ENCODE measurements around the gene TINAG.

The TINAG gene

DNA sequence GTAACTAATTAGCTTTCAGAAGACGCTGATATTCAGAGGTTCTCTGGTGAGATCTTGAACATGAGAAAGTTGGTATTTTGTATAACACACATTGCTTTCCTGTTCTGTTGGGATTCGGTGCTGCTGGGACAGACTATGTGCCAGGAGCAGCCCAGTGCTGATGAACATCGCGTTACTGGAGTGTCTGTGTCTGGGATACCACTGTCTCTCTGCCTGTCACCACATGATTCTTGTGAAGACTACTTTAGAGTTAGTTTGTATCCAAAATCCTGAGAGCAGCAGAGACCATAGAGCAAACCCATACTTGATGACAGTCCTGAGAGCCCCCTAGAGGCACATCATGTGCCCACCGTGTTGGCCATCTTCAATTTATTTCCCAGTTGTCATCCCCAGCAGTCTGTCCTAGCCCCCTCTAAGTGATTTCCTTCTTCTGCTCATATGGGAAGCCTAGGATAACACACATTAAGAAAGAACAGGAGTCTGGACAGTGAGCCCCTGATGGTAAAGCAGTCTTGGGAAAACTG is 41.8 kb upstream of the TINAG start:
- Mint-ChIP-seq H3K4me1 (no peaks in the 10 kb centered on the region), H3K9me3 (no peaks in the 10 kb centered on the region), H3K36me3 (ENCODE audit: low read depth) (no peaks in the 10 kb centered on the region), H3K4me3 (no peak overlapping the region), H3K27ac (no peak overlapping the region), H3K27me3 (ENCODE audit: low read depth, poor library complexity) (no peaks in the 10 kb centered on the region)
- TF ChIP-seq, protein P1, sequence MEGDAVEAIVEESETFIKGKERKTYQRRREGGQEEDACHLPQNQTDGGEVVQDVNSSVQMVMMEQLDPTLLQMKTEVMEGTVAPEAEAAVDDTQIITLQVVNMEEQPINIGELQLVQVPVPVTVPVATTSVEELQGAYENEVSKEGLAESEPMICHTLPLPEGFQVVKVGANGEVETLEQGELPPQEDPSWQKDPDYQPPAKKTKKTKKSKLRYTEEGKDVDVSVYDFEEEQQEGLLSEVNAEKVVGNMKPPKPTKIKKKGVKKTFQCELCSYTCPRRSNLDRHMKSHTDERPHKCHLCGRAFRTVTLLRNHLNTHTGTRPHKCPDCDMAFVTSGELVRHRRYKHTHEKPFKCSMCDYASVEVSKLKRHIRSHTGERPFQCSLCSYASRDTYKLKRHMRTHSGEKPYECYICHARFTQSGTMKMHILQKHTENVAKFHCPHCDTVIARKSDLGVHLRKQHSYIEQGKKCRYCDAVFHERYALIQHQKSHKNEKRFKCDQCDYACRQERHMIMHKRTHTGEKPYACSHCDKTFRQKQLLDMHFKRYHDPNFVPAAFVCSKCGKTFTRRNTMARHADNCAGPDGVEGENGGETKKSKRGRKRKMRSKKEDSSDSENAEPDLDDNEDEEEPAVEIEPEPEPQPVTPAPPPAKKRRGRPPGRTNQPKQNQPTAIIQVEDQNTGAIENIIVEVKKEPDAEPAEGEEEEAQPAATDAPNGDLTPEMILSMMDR (IDR thresholded peaks at IDR 0.05): no peak
- no peak for DNase-seq

DNA sequence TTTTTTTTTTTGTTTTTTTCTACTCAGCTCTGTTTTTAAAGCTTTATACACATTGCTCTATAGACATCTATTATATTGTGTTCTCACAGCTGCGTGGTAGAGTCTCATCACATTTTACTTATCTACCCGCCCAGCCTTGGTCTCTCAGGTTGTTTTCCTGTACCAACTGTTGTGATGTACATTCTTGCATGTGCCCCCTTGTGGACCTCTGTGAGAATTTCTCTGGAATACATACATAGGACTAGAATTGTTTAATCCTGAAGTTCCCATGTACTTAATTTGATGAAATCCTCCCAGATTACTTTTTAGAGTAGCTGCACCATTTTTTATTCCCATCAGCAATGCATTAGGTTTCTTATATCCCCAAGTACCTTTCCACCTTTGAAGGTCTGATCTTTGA is 40.4 kb upstream of the TINAG start:
- Mint-ChIP-seq H3K4me1 (no peaks in the 10 kb centered on the region), H3K27me3 (ENCODE audit: low read depth, poor library complexity) (peaks cover 3% of the 10 kb centered on the region), H3K4me3 (no peak overlapping the region), H3K27ac (no peak overlapping the region), H3K9me3 (no peaks in the 10 kb centered on the region), H3K36me3 (ENCODE audit: low read depth) (no peaks in the 10 kb centered on the region)
- TF ChIP-seq, protein P1 (IDR thresholded peaks at IDR 0.05): peak; percentile 57
- peak; percentile 22 for DNase-seq

DNA sequence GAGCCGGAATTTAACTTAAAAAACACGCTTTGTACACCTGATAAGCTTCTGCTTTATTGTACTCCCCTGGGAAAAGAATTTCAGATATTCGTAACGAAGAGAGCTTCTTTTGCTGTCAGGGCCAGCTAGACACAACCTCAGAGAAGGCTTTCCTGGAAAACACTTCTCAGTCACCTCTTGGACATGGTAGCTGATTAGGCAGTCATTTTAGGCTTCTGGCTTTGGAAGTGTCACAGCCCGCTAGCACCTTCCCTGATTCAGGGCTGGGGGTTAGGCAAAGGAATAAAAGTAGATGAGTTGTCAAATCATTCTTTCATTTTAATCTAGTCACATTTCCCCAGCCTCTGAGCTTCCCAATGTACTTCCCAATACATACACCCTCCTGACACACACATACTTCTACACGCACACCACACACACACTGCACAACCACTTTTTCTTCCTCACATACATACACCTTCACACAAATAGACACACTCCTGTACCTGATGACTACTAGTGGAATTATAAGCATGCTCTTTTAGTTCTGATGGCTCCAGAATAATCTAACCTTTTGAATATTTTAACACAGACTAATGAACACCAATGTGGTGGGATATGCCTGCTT is 34.9 kb upstream of the TINAG start:
- Mint-ChIP-seq H3K27ac (no peak overlapping the region), H3K27me3 (ENCODE audit: low read depth, poor library complexity) (peaks cover 3% of the 10 kb centered on the region), H3K4me3 (no peak overlapping the region), H3K36me3 (ENCODE audit: low read depth) (no peaks in the 10 kb centered on the region), H3K4me1 (no peaks in the 10 kb centered on the region), H3K9me3 (no peaks in the 10 kb centered on the region)
- DNase-seq: no peak
- TF ChIP-seq, protein P1 (IDR thresholded peaks at IDR 0.05): no peak

DNA sequence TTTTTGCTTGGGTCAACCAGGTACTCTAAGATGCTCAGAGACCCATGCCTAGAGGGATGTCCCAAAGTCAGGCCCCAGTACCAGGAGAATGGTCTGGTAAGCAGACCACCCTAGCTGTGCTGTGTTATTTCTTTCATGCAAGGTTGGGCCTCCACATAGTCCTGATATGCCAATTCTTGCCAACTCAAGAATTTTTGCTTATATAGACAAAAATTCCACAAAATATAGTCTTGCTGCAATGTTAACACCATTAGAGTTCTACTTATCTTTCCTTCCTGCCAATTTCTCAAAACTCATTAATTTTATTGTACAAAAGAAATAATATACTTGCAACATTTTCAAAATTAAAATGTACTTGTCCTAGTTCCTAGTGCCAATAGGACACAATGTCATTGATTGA is 33.9 kb upstream of the TINAG start:
- peaks cover 3% of the 10 kb centered on the region for H3K27me3 Mint-ChIP-seq (ENCODE audit: low read depth, poor library complexity)
- H3K4me3 Mint-ChIP-seq: no peak overlapping the region
- TF ChIP-seq, protein P1 (IDR thresholded peaks at IDR 0.05): no peak
- H3K9me3 Mint-ChIP-seq: no peaks in the 10 kb centered on the region
- H3K36me3 Mint-ChIP-seq (ENCODE audit: low read depth): no peaks in the 10 kb centered on the region
- H3K4me1 Mint-ChIP-seq: no peaks in the 10 kb centered on the region
- no peak overlapping the region for H3K27ac Mint-ChIP-seq
- DNase-seq: no peak

DNA sequence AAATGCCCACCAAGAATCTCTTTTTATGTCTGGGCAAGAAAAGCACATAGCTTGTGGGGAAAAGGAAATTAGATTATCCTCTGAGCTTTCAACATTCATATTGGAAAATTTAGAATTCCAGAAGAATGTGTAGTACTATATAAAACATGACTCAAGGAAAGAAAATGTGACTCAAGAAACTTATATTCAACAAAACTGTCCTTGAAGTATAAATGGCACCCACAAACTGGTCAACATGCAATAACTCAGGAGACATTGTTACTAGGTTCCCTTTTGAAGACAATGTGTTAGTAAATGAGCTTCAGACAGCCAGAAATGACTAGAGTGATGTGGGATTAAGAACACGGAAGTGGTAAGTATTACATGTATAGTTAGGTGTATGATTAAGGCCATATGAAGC is 26.1 kb upstream of the TINAG start:
- Mint-ChIP-seq H3K9me3 (no peaks in the 10 kb centered on the region), H3K4me3 (no peak overlapping the region), H3K27ac (no peak overlapping the region), H3K4me1 (peaks cover 17% of the 10 kb centered on the region), H3K36me3 (ENCODE audit: low read depth) (no peaks in the 10 kb centered on the region), H3K27me3 (ENCODE audit: low read depth, poor library complexity) (no peaks in the 10 kb centered on the region)
- no peak for DNase-seq
- TF ChIP-seq, protein P1 (IDR thresholded peaks at IDR 0.05): no peak
